Measurements from ENCODE around the gene GCC2.
"Not testable (repeated sequence)": the region's sequence is repeated elsewhere in the genome, so short reads cannot be mapped to it uniquely, and the experiment has no call there.

The GCC2 gene

DNA sequence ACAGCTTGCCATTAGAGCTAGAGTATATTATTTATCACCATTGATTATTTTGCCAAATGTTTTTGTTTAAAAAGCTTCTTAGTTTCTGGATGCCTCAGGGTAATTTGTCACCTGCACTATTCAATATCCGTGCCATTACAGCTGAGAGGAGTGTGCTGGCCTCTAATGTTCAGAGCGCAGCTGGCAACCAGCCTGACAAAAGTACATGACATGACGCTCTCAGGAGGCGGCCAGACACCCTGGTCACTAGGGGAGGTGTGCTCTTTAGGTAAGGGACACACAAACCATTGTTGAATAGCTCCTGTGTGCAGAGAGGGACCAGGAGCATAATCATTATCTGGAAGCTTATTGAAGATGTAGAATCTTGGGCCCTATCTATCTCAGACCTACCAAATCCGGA is 105.5 kb downstream of the GCC2 start:
- in situ Hi-C loops (cut with MboI; ENCODE audit: low pct_unique_long_range_greater_than_20kb, low sequenced_read_pairs), result no loop called here
- no peak for DNase-seq

DNA sequence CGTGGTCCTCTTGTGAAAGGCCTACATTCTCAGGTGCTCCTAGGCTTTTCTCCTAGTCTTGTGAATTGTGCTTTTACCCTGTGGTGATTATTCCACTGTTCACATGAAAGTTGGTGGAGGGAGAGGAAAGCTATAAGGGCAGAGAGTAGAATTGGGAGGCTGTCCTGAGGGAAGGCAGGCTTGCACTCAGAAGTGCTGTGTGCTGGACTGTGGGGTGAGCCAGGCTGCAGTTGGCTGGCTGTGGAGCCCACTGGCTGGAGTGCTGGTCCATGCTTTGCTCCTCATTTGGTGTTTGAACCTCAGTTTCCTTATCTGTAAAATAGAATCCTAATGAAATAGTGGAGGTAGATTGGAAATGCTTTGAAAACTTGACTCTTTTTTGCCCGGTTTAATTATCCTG is 106.6 kb downstream of the GCC2 start:
- no peak for DNase-seq
- in situ Hi-C loops (cut with MboI; ENCODE audit: low pct_unique_long_range_greater_than_20kb, low sequenced_read_pairs), result no loop called here

- in situ Hi-C loops (cut with MboI; ENCODE audit: low pct_unique_long_range_greater_than_20kb, low sequenced_read_pairs), result not testable (repeated sequence)
Measured at GRCh38 chr2:108556581-108556980, 107.6 kb downstream of the GCC2 start.

More at GRCh38 chr2:108556581-108556980, 107.6 kb downstream of the GCC2 start:
- not testable (repeated sequence) for DNase-seq
